ENCODE measurements around the gene CALCOCO1.

The CALCOCO1 gene

DNA sequence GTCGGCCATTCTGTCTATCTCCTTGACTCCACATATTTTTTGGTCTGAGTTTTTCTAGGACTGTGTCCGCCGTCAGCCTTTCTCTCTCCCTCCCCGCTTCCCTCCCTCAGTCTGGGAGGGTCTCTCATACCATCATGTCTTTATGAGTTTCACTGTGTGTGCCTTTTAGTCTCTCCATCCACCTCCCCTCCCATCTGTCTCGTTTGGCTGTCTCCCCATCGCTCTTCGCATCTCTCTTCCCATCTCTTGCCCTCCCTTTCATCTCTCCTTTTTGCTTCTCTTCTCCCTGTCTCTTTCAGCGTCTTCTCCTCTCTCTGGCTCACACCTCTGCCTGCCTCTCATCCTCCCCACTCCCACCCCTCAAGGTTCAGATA is 31.5 kb upstream of the CALCOCO1 start:
- H3K4me3 ChIP-seq (ENCODE audit: low read depth, low read length) = no peak overlapping the region
- no peak overlapping the region for H3K27ac ChIP-seq (ENCODE audit: low read depth, low read length)
- peaks cover 23% of the 10 kb centered on the region for H3K4me1 ChIP-seq (ENCODE audit: control insufficient read depth, insufficient read depth, low read length)
- peaks cover 73% of the 10 kb centered on the region for H3K27me3 ChIP-seq (ENCODE audit: control insufficient read depth, insufficient read depth, low read length)
- no peaks in the 10 kb centered on the region for H3K36me3 ChIP-seq (ENCODE audit: control insufficient read depth, insufficient read depth, low read length)
- H3K9ac ChIP-seq (ENCODE audit: low read depth, low read length) = no peak overlapping the region
- H3K9me3 ChIP-seq (ENCODE audit: control insufficient read depth, insufficient read depth, low read length) = no peaks in the 10 kb centered on the region

DNA sequence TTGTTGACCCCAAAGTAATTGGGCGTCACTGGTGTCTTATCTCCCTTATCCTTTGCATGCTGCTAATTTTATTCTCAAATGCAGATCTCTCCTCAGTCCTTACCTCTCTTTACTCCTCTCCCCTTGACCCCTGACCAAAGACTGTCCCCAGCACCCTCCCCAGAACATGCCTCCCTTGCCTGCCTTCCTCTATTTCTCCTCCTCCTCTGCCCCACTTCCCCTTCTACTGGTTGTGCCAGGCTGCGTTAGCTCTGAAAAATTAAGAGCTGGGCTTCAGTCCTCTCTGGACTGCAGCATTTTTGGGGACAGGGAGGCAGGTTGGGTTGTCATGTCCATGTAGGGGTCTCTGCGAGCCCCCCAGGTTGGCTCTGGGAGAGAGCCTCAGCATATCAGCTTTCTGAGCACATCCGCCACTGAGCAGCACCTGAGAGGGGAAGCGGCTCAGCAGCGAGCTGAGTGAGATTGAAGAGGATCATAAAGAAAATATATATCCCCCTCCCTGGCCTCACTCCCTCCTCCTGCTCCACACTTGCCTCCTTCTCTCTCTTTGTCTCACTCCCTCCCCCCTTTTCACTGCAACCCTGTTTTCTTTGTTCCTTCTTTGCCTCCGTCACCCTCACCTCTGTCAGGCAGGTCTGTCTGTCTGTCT is 31.0 kb upstream of the CALCOCO1 start:
- Histone ChIP-seq H3K27me3 (ENCODE audit: control insufficient read depth, insufficient read depth, low read length) (peaks cover 73% of the 10 kb centered on the region), H3K36me3 (ENCODE audit: control insufficient read depth, insufficient read depth, low read length) (no peaks in the 10 kb centered on the region), H3K9ac (ENCODE audit: low read depth, low read length) (no peak overlapping the region), H3K4me1 (ENCODE audit: control insufficient read depth, insufficient read depth, low read length) (peaks cover 24% of the 10 kb centered on the region), H3K27ac (ENCODE audit: low read depth, low read length) (no peak overlapping the region), H3K9me3 (ENCODE audit: control insufficient read depth, insufficient read depth, low read length) (no peaks in the 10 kb centered on the region), H3K4me3 (ENCODE audit: low read depth, low read length) (no peak overlapping the region)

DNA sequence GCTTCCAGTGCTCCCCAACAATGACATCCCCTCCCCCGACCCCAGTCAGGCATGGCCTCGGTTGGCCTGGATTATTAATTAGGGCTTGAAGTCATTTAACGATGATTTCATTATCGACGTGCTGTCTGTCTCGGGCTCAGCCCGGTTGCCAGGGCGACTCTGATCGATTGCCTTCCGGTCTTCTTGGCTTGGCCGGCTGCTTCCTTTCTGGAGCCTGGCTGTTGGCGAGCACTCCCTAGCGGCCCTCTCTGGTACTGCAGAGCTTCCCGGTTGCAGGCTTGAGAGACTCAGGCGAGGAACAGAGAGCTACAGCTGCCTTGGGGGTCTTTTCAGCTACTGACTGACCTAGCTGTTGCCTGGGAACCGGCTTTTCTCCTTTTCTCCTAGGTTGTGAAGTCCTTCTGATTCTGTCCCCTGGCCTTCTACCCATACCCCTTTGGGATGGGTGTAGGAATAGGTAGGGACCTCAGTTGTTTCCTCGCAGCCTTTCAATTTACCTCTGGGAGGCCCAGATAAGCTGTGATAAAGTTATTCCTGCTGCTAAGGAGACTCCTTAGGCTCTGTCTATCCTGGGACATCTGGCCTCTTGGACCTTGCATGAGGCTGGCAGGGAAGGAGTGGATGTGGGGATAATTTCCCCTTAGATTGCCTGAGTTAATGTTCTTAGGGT is 30.0 kb upstream of the CALCOCO1 start:
- Histone ChIP-seq H3K9ac (ENCODE audit: low read depth, low read length) (no peak overlapping the region), H3K9me3 (ENCODE audit: control insufficient read depth, insufficient read depth, low read length) (no peaks in the 10 kb centered on the region), H3K4me1 (ENCODE audit: control insufficient read depth, insufficient read depth, low read length) (peaks cover 25% of the 10 kb centered on the region), H3K27ac (ENCODE audit: low read depth, low read length) (no peak overlapping the region), H3K27me3 (ENCODE audit: control insufficient read depth, insufficient read depth, low read length) (peaks cover 79% of the 10 kb centered on the region), H3K4me3 (ENCODE audit: low read depth, low read length) (peak overlapping the region; percentile 60), H3K36me3 (ENCODE audit: control insufficient read depth, insufficient read depth, low read length) (no peaks in the 10 kb centered on the region)

DNA sequence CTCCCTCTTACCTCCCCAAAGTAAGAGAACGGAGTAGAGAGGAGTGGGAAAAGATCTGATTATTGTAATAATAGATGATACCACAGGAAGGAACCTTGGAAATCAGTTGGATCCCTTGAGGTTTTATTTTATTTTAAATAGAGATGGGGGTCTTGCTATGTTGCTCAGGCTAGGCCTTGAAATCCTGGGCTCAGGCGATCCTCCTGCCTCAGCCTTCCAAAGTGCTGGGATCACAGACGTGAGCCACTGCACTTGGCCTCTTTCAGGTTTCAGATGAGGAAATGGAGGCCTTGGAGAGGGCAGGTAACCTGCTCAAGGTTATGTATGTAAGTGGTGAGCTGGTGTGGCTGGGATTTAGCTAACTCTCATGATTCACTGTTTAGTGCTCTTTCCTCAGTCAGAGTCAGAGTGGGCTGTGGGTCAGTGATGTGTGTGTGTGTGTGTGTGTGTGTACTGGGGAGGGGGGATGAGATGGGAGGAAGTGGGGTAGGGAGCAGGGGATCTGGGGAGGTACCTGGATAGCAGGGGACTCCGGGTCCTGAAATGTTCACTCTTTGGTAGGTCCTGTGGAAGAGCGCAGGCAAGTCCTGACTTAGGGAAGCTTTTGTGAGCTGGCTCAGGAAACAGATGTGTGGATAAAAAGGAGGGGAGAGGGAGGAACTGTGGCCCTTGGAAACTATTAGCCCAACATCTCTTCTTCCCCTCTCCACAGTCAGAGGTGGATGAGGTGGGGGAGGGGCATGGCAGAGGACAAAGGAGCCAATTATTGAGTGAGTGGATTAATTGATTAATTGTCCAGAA is 29.2 kb upstream of the CALCOCO1 start:
- Histone ChIP-seq H3K4me1 (ENCODE audit: control insufficient read depth, insufficient read depth, low read length) (peaks cover 27% of the 10 kb centered on the region), H3K4me3 (ENCODE audit: low read depth, low read length) (peak overlapping the region; percentile 60)

DNA sequence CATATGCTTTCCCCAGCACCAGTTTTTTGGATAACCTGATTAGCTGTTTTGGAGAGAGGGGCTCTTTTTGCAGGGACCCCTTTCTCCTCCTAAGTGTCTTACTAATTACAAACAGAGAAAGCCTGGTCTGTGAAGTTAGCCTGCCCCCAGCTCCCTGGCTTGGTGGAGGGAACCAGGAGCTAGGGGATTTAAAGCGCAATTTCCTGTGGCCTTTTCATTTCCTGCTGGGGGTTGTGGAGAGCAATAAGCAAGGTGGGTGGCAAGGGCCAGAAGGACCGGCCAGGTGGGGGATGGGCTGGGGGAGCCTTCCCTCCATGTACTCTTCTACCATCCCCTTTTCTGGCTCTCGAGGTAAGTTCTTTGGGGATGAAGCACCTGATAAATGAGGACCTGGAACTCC is 28.6 kb upstream of the CALCOCO1 start:
- Histone ChIP-seq H3K27me3 (ENCODE audit: control insufficient read depth, insufficient read depth, low read length) (peaks cover 90% of the 10 kb centered on the region), H3K27ac (ENCODE audit: low read depth, low read length) (no peak overlapping the region), H3K4me1 (ENCODE audit: control insufficient read depth, insufficient read depth, low read length) (peaks cover 29% of the 10 kb centered on the region), H3K4me3 (ENCODE audit: low read depth, low read length) (no peak overlapping the region), H3K9ac (ENCODE audit: low read depth, low read length) (no peak overlapping the region), H3K36me3 (ENCODE audit: control insufficient read depth, insufficient read depth, low read length) (no peaks in the 10 kb centered on the region), H3K9me3 (ENCODE audit: control insufficient read depth, insufficient read depth, low read length) (no peaks in the 10 kb centered on the region)

More for the DNA sequence above, 29.2 kb upstream of the CALCOCO1 start:
- no peak overlapping the region for H3K27ac ChIP-seq (ENCODE audit: low read depth, low read length)
- no peaks in the 10 kb centered on the region for H3K36me3 ChIP-seq (ENCODE audit: control insufficient read depth, insufficient read depth, low read length)
- peaks cover 84% of the 10 kb centered on the region for H3K27me3 ChIP-seq (ENCODE audit: control insufficient read depth, insufficient read depth, low read length)
- no peaks in the 10 kb centered on the region for H3K9me3 ChIP-seq (ENCODE audit: control insufficient read depth, insufficient read depth, low read length)
- H3K9ac ChIP-seq (ENCODE audit: low read depth, low read length) = no peak overlapping the region

DNA sequence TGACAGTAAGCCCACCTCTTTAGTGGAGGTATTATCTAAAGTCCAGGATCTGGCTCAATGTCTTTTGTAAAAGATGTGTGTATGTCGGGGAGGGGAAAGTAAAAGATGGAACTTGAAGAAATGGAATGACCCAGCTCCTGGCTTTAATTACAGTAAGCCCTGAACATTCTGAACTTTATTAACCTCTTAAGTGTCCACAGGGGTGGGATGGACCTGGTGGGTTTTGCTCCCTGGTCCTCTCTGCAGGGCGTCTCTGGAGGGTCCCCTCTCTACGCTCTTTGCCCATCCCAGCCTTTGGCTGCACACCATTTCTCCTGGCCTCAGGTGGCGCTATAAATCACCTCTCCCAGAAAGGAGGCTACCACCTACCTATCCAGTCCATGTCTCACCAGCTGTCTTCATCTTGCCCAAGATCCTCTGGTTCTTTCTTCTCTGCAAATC is 28.2 kb upstream of the CALCOCO1 start:
- no peak overlapping the region for H3K9ac ChIP-seq (ENCODE audit: low read depth, low read length)
- H3K4me3 ChIP-seq (ENCODE audit: low read depth, low read length) = no peak overlapping the region
- H3K36me3 ChIP-seq (ENCODE audit: control insufficient read depth, insufficient read depth, low read length) = no peaks in the 10 kb centered on the region
- no peaks in the 10 kb centered on the region for H3K9me3 ChIP-seq (ENCODE audit: control insufficient read depth, insufficient read depth, low read length)
- peaks cover 33% of the 10 kb centered on the region for H3K4me1 ChIP-seq (ENCODE audit: control insufficient read depth, insufficient read depth, low read length)
- H3K27ac ChIP-seq (ENCODE audit: low read depth, low read length) = no peak overlapping the region
- peaks cover 94% of the 10 kb centered on the region for H3K27me3 ChIP-seq (ENCODE audit: control insufficient read depth, insufficient read depth, low read length)

DNA sequence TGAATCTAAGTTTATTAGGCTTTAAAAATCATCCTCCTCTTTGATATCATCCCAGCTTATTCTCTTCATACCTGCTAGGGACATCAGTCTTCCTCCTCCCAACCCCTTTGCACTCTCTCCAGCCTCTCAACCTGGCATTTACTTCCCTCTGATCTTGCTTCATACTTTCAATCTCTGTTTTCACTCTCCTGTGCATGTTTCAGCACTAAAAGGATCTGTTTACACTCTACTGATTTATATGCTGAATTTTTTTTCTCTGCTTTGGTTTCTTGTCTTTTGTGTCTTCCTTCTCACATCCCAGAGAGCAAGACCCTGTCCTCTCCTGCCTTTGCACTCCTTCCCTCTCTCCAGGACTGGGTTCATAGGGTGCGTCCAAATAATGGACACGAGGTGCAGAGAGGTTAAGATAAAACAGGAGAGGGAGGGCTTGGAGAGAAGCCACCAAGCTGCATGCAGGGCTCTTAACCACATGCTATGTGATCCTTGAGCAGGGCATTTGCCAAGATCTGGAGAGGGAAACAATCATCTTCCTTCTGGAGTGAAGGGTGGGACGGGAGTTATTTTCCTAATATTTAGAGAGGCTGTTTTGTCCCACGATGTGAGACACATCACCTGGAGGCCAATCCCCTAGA is 27.5 kb upstream of the CALCOCO1 start:
- H3K4me1 ChIP-seq (ENCODE audit: control insufficient read depth, insufficient read depth, low read length) = peaks cover 33% of the 10 kb centered on the region
- H3K27ac ChIP-seq (ENCODE audit: low read depth, low read length) = no peak overlapping the region
- no peaks in the 10 kb centered on the region for H3K36me3 ChIP-seq (ENCODE audit: control insufficient read depth, insufficient read depth, low read length)
- peaks cover 97% of the 10 kb centered on the region for H3K27me3 ChIP-seq (ENCODE audit: control insufficient read depth, insufficient read depth, low read length)
- H3K9ac ChIP-seq (ENCODE audit: low read depth, low read length) = no peak overlapping the region
- H3K9me3 ChIP-seq (ENCODE audit: control insufficient read depth, insufficient read depth, low read length) = no peaks in the 10 kb centered on the region
- H3K4me3 ChIP-seq (ENCODE audit: low read depth, low read length) = no peak overlapping the region

DNA sequence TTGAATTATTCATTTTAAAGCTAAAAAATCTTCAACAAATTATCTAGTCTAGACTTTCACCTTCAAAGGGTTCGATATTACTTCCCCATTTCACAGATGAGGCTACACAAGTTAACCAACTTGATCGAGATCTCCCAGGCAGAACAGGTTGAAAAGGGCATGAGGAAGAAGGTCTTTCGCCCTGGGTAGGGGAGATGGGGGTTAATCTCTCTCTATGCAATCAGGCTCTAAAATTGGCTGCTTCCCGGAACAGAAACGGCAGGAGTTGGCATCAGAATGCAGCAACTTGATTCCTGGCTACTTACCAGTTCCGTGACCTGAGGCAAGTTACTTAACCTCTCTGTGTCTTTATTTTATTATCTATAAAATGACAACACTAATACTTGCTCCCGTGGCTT is 26.9 kb upstream of the CALCOCO1 start:
- H3K9me3 ChIP-seq (ENCODE audit: control insufficient read depth, insufficient read depth, low read length) = no peaks in the 10 kb centered on the region
- no peak overlapping the region for H3K27ac ChIP-seq (ENCODE audit: low read depth, low read length)
- H3K36me3 ChIP-seq (ENCODE audit: control insufficient read depth, insufficient read depth, low read length) = no peaks in the 10 kb centered on the region
- H3K27me3 ChIP-seq (ENCODE audit: control insufficient read depth, insufficient read depth, low read length) = peaks cover 97% of the 10 kb centered on the region
- H3K4me3 ChIP-seq (ENCODE audit: low read depth, low read length) = no peak overlapping the region
- no peak overlapping the region for H3K9ac ChIP-seq (ENCODE audit: low read depth, low read length)
- H3K4me1 ChIP-seq (ENCODE audit: control insufficient read depth, insufficient read depth, low read length) = peaks cover 33% of the 10 kb centered on the region

DNA sequence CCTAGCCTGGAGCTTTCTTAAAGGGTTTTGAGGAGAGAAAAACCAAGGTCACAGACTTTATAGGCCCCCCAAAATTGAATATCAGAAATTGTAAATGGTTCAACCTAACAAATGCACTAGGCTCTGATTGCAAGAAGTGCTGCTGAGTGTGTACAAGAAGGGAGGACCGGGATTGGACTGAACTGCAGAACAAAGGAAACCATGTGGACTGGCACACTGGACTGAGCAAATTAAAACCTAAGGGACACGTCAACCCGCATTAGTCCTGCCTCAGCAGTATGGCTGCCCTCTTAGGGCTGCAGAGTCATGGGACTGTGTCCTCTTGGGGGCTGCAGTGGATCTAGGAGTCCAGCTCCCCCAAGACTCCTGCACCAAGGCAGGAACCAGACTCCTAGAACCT is 25.4 kb upstream of the CALCOCO1 start:
- no peak overlapping the region for H3K4me3 ChIP-seq (ENCODE audit: low read depth, low read length)
- no peak overlapping the region for H3K9ac ChIP-seq (ENCODE audit: low read depth, low read length)
- H3K9me3 ChIP-seq (ENCODE audit: control insufficient read depth, insufficient read depth, low read length) = no peaks in the 10 kb centered on the region
- no peak overlapping the region for H3K27ac ChIP-seq (ENCODE audit: low read depth, low read length)
- H3K36me3 ChIP-seq (ENCODE audit: control insufficient read depth, insufficient read depth, low read length) = no peaks in the 10 kb centered on the region
- peaks cover 97% of the 10 kb centered on the region for H3K27me3 ChIP-seq (ENCODE audit: control insufficient read depth, insufficient read depth, low read length)
- H3K4me1 ChIP-seq (ENCODE audit: control insufficient read depth, insufficient read depth, low read length) = peaks cover 36% of the 10 kb centered on the region

DNA sequence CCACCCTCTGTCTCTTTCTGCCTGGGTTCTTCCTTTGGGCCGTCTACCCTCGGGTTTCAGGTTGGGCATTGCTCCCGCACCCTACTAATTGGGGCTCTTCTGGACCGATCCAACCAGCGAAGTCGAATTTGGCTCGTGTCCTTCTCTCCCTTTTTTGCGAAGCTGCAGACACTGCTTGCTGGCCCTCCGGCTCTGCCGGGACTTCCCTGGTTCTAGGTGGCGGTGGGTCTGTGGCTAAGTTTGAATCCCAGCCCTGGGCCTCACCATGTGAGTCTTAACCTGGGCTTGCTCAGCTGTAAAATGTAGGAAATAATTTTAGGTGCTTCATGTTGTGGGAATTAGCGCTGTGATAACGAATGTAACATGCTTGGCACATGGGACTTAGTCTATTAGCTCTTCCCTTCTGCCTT is 24.9 kb upstream of the CALCOCO1 start:
- Histone ChIP-seq H3K36me3 (ENCODE audit: control insufficient read depth, insufficient read depth, low read length) (no peaks in the 10 kb centered on the region), H3K9ac (ENCODE audit: low read depth, low read length) (no peak overlapping the region), H3K4me1 (ENCODE audit: control insufficient read depth, insufficient read depth, low read length) (peaks cover 36% of the 10 kb centered on the region), H3K27ac (ENCODE audit: low read depth, low read length) (no peak overlapping the region), H3K27me3 (ENCODE audit: control insufficient read depth, insufficient read depth, low read length) (peaks cover 97% of the 10 kb centered on the region), H3K4me3 (ENCODE audit: low read depth, low read length) (peak overlapping the region; percentile 61), H3K9me3 (ENCODE audit: control insufficient read depth, insufficient read depth, low read length) (no peaks in the 10 kb centered on the region)
